WTC11 (cell line): ENCODE results near the gene CAMTA1. TPM values are rescaled to one million over a fixed set of nuclear protein-coding genes. Genes with fewer than 3 reads are reported as not detected.

Source experiments
- ATAC-seq: fragments of 200-7000 bp; cut with Tn5 transposase; 2 replicates; pipeline ENCODE4 v1.10.0; 2021; ENCODE audit warnings: mild to moderate bottlenecking, moderate library complexity
- CTCF ChIA-PET: fragments of 300-600 bp; sonication (Branson Sonifier 250); formaldehyde crosslinking; loops from one replicate; lab custom pipeline; 2021; ENCODE audit warnings: antibody characterized with exemption; lab: Charles Lee
- POLR2A ChIA-PET: fragments of 350-600 bp; sonication (Branson Sonifier 250); formaldehyde crosslinking; loops from one replicate; lab custom pipeline; 2021; ENCODE audit warnings: antibody characterized with exemption; lab: Charles Lee
- DNase-seq: peaks from one replicate; pipeline ENCODE4 v3.0.0; 2021; ENCODE audit warnings: low spot score
- H3K27ac Mint-ChIP-seq: 2 replicates; pipeline ENCODE4 v1.8.0; 2021; ENCODE audit warnings: mixed read lengths
- H3K27me3 Mint-ChIP-seq: 2 replicates; pipeline ENCODE4 v1.8.0; 2021; ENCODE audit warnings: low read depth, mild to moderate bottlenecking, moderate library complexity, mixed read lengths
- H3K36me3 Mint-ChIP-seq: 2 replicates; pipeline ENCODE4 v1.8.0; 2021; ENCODE audit warnings: mixed read lengths
- H3K4me1 Mint-ChIP-seq: 2 replicates; pipeline ENCODE4 v1.8.0; 2022; ENCODE audit warnings: mixed read lengths
- H3K4me3 Mint-ChIP-seq: 2 replicates; pipeline ENCODE4 v1.8.0; 2021; ENCODE audit warnings: mild to moderate bottlenecking, moderate library complexity, mixed read lengths
- H3K9me3 Mint-ChIP-seq: 2 replicates; pipeline ENCODE4 v1.8.0; 2021; ENCODE audit warnings: mixed read lengths
- AFF4 ChIP-seq: sonication (generic); formaldehyde crosslinking; IDR thresholded peaks from 2 replicates; pipeline ENCODE4 v1.8.1; 2023; ENCODE audit warnings: mild to moderate bottlenecking, missing genetic modification reagents, borderline replicate concordance
- E2F5 ChIP-seq: sonication (generic); formaldehyde crosslinking; IDR thresholded peaks from 2 replicates; pipeline ENCODE4 v1.8.1; 2022; ENCODE audit warnings: mild to moderate bottlenecking, moderate library complexity, missing genetic modification reagents
- ESRRA ChIP-seq: sonication (generic); formaldehyde crosslinking; IDR thresholded peaks from 2 replicates; pipeline ENCODE4 v1.8.1; 2022; ENCODE audit warnings: mild to moderate bottlenecking, missing genetic modification reagents, borderline replicate concordance
- GABPB1 ChIP-seq: sonication (generic); formaldehyde crosslinking; IDR thresholded peaks from 2 replicates; pipeline ENCODE4 v1.8.1; 2023; ENCODE audit warnings: mild to moderate bottlenecking, missing genetic modification reagents
- HMGXB4 ChIP-seq: sonication (generic); formaldehyde crosslinking; IDR thresholded peaks from 2 replicates; pipeline ENCODE4 v1.8.1; 2023; ENCODE audit warnings: mild to moderate bottlenecking, moderate library complexity, missing genetic modification reagents
- JUN ChIP-seq: sonication (generic); formaldehyde crosslinking; IDR thresholded peaks from 2 replicates; pipeline ENCODE4 v1.8.0; 2023; ENCODE audit warnings: mild to moderate bottlenecking, missing genetic modification reagents
- NFYB ChIP-seq: sonication (generic); formaldehyde crosslinking; conservative IDR thresholded peaks from 2 replicates; pipeline ENCODE4 v1.8.0; 2022; ENCODE audit warnings: low read depth, missing genetic modification reagents
- NR1H2 ChIP-seq: sonication (generic); formaldehyde crosslinking; IDR thresholded peaks from 2 replicates; pipeline ENCODE4 v1.9.0; 2021; ENCODE audit warnings: mild to moderate bottlenecking, moderate library complexity, missing genetic modification reagents
- OVOL2 ChIP-seq: fragments of 250-450 bp; sonication (Bioruptor Pico); IDR thresholded peaks from 2 replicates; pipeline ENCODE4 v1.9.0; 2021; ENCODE audit warnings: mild to moderate bottlenecking, borderline replicate concordance
- PREB ChIP-seq: sonication (generic); formaldehyde crosslinking; IDR thresholded peaks from 2 replicates; pipeline ENCODE4 v1.8.1; 2022; ENCODE audit warnings: mild to moderate bottlenecking, missing genetic modification reagents, moderate library complexity, borderline replicate concordance
- SOX15 ChIP-seq: fragments of 250-450 bp; sonication (Bioruptor Pico); IDR thresholded peaks from 2 replicates; pipeline ENCODE4 v1.9.0; 2021; ENCODE audit warnings: mild to moderate bottlenecking
- TCF7 ChIP-seq: sonication (generic); formaldehyde crosslinking; IDR thresholded peaks from 2 replicates; pipeline ENCODE4 v1.8.0; 2022; ENCODE audit warnings: mild to moderate bottlenecking, low read depth, missing genetic modification reagents, moderate library complexity
- ZNF219 ChIP-seq: sonication (generic); formaldehyde crosslinking; IDR thresholded peaks from 2 replicates; pipeline ENCODE4 v1.8.0; 2023; ENCODE audit warnings: missing genetic modification reagents, mild to moderate bottlenecking, borderline replicate concordance
- ZNF396 ChIP-seq: fragments of 250-450 bp; sonication (Bioruptor Pico); IDR thresholded peaks from 2 replicates; pipeline ENCODE4 v1.8.0; 2021; ENCODE audit warnings: mild to moderate bottlenecking, moderate library complexity, borderline replicate concordance
- ZNF416 ChIP-seq: fragments of 250-450 bp; sonication (Bioruptor Pico); IDR thresholded peaks from 2 replicates; pipeline ENCODE4 v1.9.0; 2021; ENCODE audit warnings: mild to moderate bottlenecking, inconsistent platforms
- ZSCAN18 ChIP-seq: fragments of 250-450 bp; sonication (Bioruptor Pico); IDR thresholded peaks from 2 replicates; pipeline ENCODE4 v2.1.2; 2022; ENCODE audit warnings: mild to moderate bottlenecking, moderate library complexity
- total RNA-seq: library from RNA; stranded (reverse); gene quantifications from 3 replicates; pipeline ENCODE4 v1.2.3, GENCODE V29; 2021
- TF ChIP-seq, protein P1 (sequence below): sonication (generic); formaldehyde crosslinking; IDR thresholded peaks from 2 replicates; pipeline ENCODE4 v1.8.1; 2022; ENCODE audit warnings: missing genetic modification reagents, borderline replicate concordance

CAMTA1 gene
- total RNA-seq, 1 experiment from 2014 or later: 86.4 TPM

GRCh38 chr1:7442918-7443317, 657.7 kb downstream of the CAMTA1 start (continued):
- TF ChIP-seq NFYB (CRISPR knock-in tag) (no peak), SOX15 (CRISPR knock-in tag) (no peak), ESRRA (CRISPR knock-in tag) (no peak), GABPB1 (CRISPR knock-in tag) (no peak), AFF4 (CRISPR knock-in tag) (no peak), ZNF396 (CRISPR knock-in tag) (no peak), ZNF416 (CRISPR knock-in tag) (no peak), E2F5 (CRISPR knock-in tag) (no peak)
- TF ChIP-seq, protein P1, sequence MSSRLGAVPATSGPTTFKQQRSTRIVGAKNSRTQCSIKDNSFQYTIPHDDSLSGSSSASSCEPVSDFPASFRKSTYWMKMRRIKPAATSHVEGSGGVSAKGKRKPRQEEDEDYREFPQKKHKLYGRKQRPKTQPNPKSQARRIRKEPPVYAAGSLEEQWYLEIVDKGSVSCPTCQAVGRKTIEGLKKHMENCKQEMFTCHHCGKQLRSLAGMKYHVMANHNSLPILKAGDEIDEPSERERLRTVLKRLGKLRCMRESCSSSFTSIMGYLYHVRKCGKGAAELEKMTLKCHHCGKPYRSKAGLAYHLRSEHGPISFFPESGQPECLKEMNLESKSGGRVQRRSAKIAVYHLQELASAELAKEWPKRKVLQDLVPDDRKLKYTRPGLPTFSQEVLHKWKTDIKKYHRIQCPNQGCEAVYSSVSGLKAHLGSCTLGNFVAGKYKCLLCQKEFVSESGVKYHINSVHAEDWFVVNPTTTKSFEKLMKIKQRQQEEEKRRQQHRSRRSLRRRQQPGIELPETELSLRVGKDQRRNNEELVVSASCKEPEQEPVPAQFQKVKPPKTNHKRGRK (CRISPR knock-in tag): no peak

GRCh38 chr1:7444363-7444762, 659.1 kb downstream of the CAMTA1 start:
- no peak for ATAC-seq
- Mint-ChIP-seq H3K27ac (no peak overlapping the region), H3K36me3 (no peaks in the 10 kb centered on the region), H3K27me3 (no peaks in the 10 kb centered on the region), H3K9me3 (no peaks in the 10 kb centered on the region), H3K4me3 (no peak overlapping the region), H3K4me1 (peaks cover 3% of the 10 kb centered on the region; the same call in 1 of the 2 replicates)
- no peak for DNase-seq
- POLR2A ChIA-PET: interaction anchor here (0.8 kb wide), 1 partner anchor 220 kb away, joined by 3 read pairs; no protein-coding TSS in a partner anchor
- TF ChIP-seq ZNF219 (CRISPR knock-in tag) (no peak), ZSCAN18 (CRISPR knock-in tag) (no peak), PREB (CRISPR knock-in tag) (no peak), JUN (CRISPR knock-in tag) (no peak), TCF7 (CRISPR knock-in tag) (no peak), OVOL2 (no peak), HMGXB4 (CRISPR knock-in tag) (no peak), NR1H2 (CRISPR knock-in tag) (no peak)
- CTCF ChIA-PET: no interaction called here
